Epithelial cell of proximal tubule (primary cell): ENCODE measurements around the gene FNDC8. TPM values are rescaled to one million over a fixed set of nuclear protein-coding genes. Genes with fewer than 3 reads are reported as not detected.
"Not testable (repeated sequence)": the region's sequence is repeated elsewhere in the genome, so short reads cannot be mapped to it uniquely, and the experiment has no call there.

Experiments
- DNase-seq: peaks from one replicate; pipeline ENCODE4 v3.0.0-alpha.2; 2011; ENCODE audit warnings: low read depth
- H3K4me3 ChIP-seq: 2 replicates; pipeline ENCODE4 v1.5.1; 2011; ENCODE audit warnings: low read depth, mild to moderate bottlenecking, low read length
- total RNA-seq: library from RNA; depleted of rRNA; stranded (reverse); fragments of >200 nt; gene quantifications from 2 replicates; pipeline ENCODE4 v1.2.3, GENCODE V29; 2015
- TF ChIP-seq, protein P1 (sequence below): conservative IDR thresholded peaks from 2 replicates; pipeline ENCODE4 v1.5.1; 2012; ENCODE audit warnings: low read depth, mild to moderate bottlenecking, low read length

Gene FNDC8
- total RNA-seq, 1 donor from 2014 or later: not detected

DNA sequence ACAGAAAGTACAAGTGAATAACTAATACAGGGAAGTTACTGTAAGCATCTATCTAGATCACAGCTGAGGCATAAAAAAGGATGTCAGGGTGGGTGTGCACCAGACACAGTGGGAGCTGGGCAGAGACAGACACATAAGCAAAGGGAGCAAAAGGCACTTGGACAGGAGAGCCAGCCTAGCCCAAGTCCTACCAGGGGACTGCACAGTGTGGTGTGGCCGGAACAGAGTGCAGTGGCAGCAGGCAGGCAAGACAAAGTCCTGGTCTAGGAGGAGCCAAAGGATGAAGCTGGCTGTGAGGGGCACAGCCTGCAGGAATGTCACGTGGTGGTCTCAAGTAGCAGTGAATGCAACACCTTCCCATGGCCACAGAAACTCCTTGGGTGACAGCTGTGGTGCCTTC, 23.6 kb upstream of the FNDC8 start:
- no peak for DNase-seq
- H3K4me3 ChIP-seq: no peak overlapping the region
- TF ChIP-seq, protein P1, sequence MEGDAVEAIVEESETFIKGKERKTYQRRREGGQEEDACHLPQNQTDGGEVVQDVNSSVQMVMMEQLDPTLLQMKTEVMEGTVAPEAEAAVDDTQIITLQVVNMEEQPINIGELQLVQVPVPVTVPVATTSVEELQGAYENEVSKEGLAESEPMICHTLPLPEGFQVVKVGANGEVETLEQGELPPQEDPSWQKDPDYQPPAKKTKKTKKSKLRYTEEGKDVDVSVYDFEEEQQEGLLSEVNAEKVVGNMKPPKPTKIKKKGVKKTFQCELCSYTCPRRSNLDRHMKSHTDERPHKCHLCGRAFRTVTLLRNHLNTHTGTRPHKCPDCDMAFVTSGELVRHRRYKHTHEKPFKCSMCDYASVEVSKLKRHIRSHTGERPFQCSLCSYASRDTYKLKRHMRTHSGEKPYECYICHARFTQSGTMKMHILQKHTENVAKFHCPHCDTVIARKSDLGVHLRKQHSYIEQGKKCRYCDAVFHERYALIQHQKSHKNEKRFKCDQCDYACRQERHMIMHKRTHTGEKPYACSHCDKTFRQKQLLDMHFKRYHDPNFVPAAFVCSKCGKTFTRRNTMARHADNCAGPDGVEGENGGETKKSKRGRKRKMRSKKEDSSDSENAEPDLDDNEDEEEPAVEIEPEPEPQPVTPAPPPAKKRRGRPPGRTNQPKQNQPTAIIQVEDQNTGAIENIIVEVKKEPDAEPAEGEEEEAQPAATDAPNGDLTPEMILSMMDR: no peak

DNA sequence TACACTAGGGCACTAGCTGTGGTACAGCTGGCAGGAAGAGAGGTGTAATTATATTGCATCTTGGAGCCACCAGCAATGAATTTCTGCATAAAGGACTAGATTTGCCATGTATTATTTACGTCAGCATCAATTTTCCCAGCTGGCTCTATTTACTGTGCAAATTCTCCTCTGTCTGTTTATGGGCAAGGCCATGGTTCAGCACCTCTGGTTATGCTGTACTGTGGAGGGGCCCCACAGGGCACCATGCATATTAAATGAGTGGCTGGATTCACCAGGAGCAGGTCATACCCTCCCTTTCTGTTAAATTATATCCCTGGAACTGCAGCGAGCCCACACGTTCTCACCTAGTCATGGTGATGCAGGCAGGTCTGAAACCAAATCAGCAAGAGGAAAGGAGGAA, 21.5 kb upstream of the FNDC8 start:
- H3K4me3 ChIP-seq: no peak overlapping the region
- TF ChIP-seq, protein P1: no peak
- DNase-seq: no peak

DNA sequence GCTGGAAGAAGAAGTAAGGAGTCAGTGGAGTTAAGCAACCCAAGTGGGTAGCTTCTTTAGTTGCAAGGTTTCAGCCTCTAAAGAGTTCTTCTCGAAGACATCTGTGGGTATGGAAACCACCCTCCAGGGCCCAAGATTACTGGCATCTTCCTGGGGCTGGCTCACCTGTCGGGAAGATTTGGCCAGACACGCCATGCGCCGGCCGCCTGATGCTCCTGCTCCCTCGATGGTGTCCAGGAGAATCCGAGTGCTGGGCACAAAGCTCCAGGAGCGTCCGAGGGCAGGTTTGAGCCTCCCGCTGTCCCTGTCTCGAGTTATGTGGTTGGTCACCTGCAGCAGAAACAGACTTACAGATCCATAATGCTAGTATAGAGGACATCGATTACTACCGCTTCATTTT, 20.4 kb upstream of the FNDC8 start:
- no peak for DNase-seq
- no peak overlapping the region for H3K4me3 ChIP-seq
- TF ChIP-seq, protein P1: no peak

DNA sequence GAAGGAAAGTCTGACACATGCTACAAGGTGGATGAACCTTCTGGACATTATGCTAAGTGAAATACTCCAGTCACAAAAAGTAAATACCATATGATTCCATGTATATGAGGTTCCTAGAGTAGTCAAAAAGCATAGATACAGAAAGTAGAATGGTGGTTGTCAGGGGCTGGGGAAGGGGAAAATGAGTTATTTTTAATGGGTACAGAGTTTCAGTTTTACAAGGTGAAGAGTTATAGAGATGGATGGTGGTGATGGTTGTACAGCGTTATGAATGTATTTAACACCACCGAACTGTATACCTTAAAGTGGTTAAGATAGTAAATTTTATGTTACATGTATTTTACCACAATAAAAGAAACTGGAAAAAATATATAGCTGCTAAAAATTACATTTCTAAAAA, 19.7 kb upstream of the FNDC8 start:
- TF ChIP-seq, protein P1: no peak
- no peak overlapping the region for H3K4me3 ChIP-seq
- DNase-seq: no peak

DNA sequence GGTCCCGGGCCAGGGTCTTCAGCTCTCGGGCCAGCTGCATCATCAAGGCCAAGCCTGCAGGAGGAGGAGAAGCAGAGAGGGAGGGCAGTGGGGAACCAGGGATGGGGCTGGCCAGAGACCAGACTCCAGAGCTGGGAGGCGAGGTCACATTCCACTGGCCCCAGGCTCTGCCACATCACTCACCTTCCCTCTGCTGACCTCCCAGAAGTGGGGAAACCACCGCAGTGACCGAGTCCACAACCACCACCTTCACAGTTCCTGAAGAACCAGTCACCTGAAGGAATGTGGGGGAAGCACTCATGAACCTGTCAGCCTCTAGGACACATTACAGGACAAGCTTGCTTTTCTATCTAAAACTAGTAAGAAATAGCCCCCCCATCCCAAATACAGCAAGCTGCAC, 18.1 kb upstream of the FNDC8 start:
- TF ChIP-seq, protein P1: no peak
- no peak for DNase-seq
- H3K4me3 ChIP-seq: no peak overlapping the region

DNA sequence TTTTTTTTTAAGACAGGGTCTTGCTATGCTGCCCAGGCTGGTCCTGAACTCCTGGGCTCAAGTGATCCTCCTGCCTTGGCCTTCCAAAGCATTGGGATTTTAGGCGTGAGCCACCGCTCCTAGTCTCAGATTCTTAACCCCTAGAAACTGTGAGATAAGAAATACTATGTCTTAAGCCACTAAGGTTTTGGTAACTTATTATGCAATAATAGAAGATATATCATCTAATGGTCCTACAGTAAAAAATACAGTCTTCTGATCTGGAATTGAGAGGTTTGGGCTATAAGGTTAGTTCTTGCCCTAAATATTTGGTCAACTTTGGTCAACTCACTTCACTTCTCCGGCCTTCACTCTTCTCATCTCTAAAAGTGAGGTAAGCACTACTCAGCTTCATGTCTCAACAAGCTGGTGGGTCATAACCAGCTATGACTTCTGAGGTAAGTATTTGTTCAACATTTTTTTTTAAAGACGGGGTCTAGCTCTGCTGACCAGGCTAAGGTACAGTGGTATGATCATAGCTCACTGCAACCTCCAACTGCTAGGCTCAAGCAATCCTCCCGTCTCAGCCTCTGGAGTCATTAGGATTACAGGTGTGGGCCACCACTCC, 16.5 kb upstream of the FNDC8 start:
- DNase-seq: no peak
- H3K4me3 ChIP-seq: no peak overlapping the region
- TF ChIP-seq, protein P1: no peak

DNA sequence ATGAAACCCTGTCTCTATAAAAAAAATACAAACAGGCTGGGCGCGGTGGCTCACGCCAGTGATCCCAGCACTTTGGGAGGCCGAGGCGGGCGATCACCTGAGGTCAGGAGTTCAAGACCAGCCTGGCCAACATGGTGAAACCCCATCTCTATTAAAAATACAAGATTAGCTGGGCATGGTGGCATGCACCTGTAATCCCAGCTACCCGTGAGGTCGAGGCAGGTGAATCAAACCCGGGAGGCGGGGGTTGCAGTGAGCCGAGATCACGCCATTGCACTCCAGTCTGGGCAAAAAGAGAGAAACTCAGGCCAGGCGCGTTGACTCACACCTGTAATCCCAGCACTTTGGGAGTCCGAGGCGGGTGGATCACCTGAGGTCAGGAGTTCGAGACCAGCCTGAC, 10.6 kb upstream of the FNDC8 start:
- not testable (repeated sequence) for DNase-seq, H3K4me3 ChIP-seq

DNA sequence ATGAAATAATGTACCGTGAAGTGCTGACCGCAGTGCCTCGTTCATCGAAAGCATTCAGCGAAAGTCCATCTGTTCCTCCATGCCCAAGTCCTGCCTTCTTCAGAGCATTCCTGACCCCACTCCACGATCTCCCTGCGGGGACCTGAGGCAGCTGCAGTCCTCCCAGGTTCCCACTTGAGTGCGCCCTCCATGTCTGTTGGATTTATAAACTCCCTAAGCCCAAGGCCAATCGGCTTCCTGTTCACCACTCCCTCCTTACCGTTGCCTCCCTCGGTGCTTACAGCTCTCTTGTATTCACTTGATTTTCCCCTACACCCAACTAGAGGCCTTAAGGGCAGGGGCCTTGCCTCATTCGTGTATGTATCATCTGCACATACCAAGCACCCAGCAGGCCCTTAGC, 4.6 kb upstream of the FNDC8 start:
- DNase-seq: no peak
- TF ChIP-seq, protein P1: no peak
- no peak overlapping the region for H3K4me3 ChIP-seq
